HFFc6 (cell line): ENCODE measurements around the gene LCN2. TPM values are rescaled to one million over a fixed set of nuclear protein-coding genes. Genes with fewer than 3 reads are reported as not detected.

Experiments used
- DNase-seq: peaks from one replicate; pipeline ENCODE4 v3.0.0-alpha.2; 2018
- H3K27ac Mint-ChIP-seq: 2 replicates; pipeline ENCODE4 v1.8.0; 2020; ENCODE audit warnings: mild to moderate bottlenecking, mixed read lengths
- H3K27me3 Mint-ChIP-seq: 2 replicates; pipeline ENCODE4 v1.8.0; 2021; ENCODE audit warnings: mild to moderate bottlenecking, moderate library complexity, mixed read lengths; ENCODE audit not compliant: insufficient read depth
- H3K36me3 Mint-ChIP-seq: 2 replicates; pipeline ENCODE4 v1.8.0; 2021; ENCODE audit warnings: low read depth, mixed read lengths
- H3K4me1 Mint-ChIP-seq: 2 replicates; pipeline ENCODE4 v1.8.0; 2020; ENCODE audit warnings: low read depth, mixed read lengths
- H3K4me3 Mint-ChIP-seq: 2 replicates; pipeline ENCODE4 v1.8.0; 2020; ENCODE audit warnings: mild to moderate bottlenecking, moderate library complexity, mixed read lengths
- H3K9me3 Mint-ChIP-seq: 2 replicates; pipeline ENCODE4 v1.8.0; 2020; ENCODE audit warnings: mild to moderate bottlenecking, mixed read lengths
- CTCF ChIP-seq: fragments of 200-600 bp; sonication (generic); IDR thresholded peaks from 2 replicates; pipeline ENCODE4 v1.5.0; 2021; ENCODE audit warnings: antibody characterized with exemption, mild to moderate bottlenecking
- total RNA-seq, 6 experiments: library from RNA; stranded (reverse); fragmentation: NEBNext Ultra II Directional; extraction: Animal tissue kit (Norgen Biotek cat#: 25700); gene quantifications; 2 replicates in 1 of 6; 3 replicates in 5 of 6; pipeline ENCODE4 v1.2.3, GENCODE V29; 2021

LCN2 gene
- total RNA-seq, 6 experiments from 2014 or later = not detected

- H3K36me3 Mint-ChIP-seq = peaks cover 20% of the 10 kb centered on the region
- DNase-seq = no peak
These were observed 19.6 kb downstream of the LCN2 start for GRCh38 chr9:128168731-128169308.

GRCh38 chr9:128169492-128169891 lies 20.2 kb downstream of the LCN2 start:
- no peak for DNase-seq
- Mint-ChIP-seq H3K27me3 (peaks cover 2% of the 10 kb centered on the region; the same call in 1 of the 2 replicates), H3K36me3 (peaks cover 15% of the 10 kb centered on the region), H3K4me1 (peaks cover 11% of the 10 kb centered on the region), H3K9me3 (no peaks in the 10 kb centered on the region), H3K4me3 (no peak overlapping the region), H3K27ac (no peak overlapping the region)
- no peak for TF ChIP-seq CTCF

More at GRCh38 chr9:128168731-128169308, 19.6 kb downstream of the LCN2 start:
- TF ChIP-seq CTCF = no peak
- Mint-ChIP-seq H3K27ac (no peak overlapping the region), H3K4me3 (no peak overlapping the region), H3K27me3 (peaks cover 2% of the 10 kb centered on the region; the same call in 1 of the 2 replicates), H3K9me3 (no peaks in the 10 kb centered on the region), H3K4me1 (peaks cover 11% of the 10 kb centered on the region)

GRCh38 chr9:128169925-128170324 lies 20.7 kb downstream of the LCN2 start:
- Mint-ChIP-seq H3K9me3 (no peaks in the 10 kb centered on the region), H3K4me1 (peaks cover 13% of the 10 kb centered on the region), H3K36me3 (peaks cover 15% of the 10 kb centered on the region), H3K27ac (no peak overlapping the region), H3K4me3 (no peak overlapping the region), H3K27me3 (peaks cover 2% of the 10 kb centered on the region; the same call in 1 of the 2 replicates)
- no peak for DNase-seq
- TF ChIP-seq CTCF = no peak

- Mint-ChIP-seq H3K9me3 (no peaks in the 10 kb centered on the region), H3K36me3 (peaks cover 13% of the 10 kb centered on the region; the same call in 1 of the 2 replicates), H3K4me1 (peaks cover 17% of the 10 kb centered on the region), H3K27ac (no peak overlapping the region), H3K27me3 (no peaks in the 10 kb centered on the region), H3K4me3 (no peak overlapping the region)
- no peak for DNase-seq
- TF ChIP-seq CTCF = no peak
These were observed 24.8 kb downstream of the LCN2 start for GRCh38 chr9:128174062-128174461.

GRCh38 chr9:128175102-128175563 lies 25.9 kb downstream of the LCN2 start:
- no peaks in the 10 kb centered on the region for H3K27me3 Mint-ChIP-seq
- H3K36me3 Mint-ChIP-seq = peaks cover 9% of the 10 kb centered on the region; the same call in 1 of the 2 replicates
- DNase-seq = no peak
- TF ChIP-seq CTCF = no peak
- no peaks in the 10 kb centered on the region for H3K9me3 Mint-ChIP-seq
- peak overlapping the region; percentile 17 for H3K27ac Mint-ChIP-seq
- H3K4me3 Mint-ChIP-seq = no peak overlapping the region
- peaks cover 13% of the 10 kb centered on the region for H3K4me1 Mint-ChIP-seq
